ENCODE data around the gene RPL7L1.

Gene RPL7L1

GRCh38 chr6:42879372-42880239, at the start of gene RPL7L1:
TSS of gene RPL7L1 (plus strand) at chr6:42879616. CDS start at chr6:42879911, 295 bp downstream.
- Histone ChIP-seq H3K36me3 (ENCODE audit: insufficient read depth, low read length) (peaks cover 35% of the 10 kb centered on the region), H3K4me1 (ENCODE audit: insufficient read depth, low read length) (peaks cover 43% of the 10 kb centered on the region), H3K27me3 (ENCODE audit: insufficient read depth, low read length, poor library complexity) (no peaks in the 10 kb centered on the region), H2AFZ (ENCODE audit: low read depth, low read length) (peak within 1 kb of the TSS; percentile 95), H3K4me3 (ENCODE audit: low read depth in 1 of 2, low read length in 2 of 2) (peak within 1 kb of the TSS; percentile 60 to 72), H3K4me2 (ENCODE audit: insufficient read depth, low read length) (peak within 1 kb of the TSS; percentile 70), H3K9ac (ENCODE audit: low read depth, low read length) (peak within 1 kb of the TSS; percentile 78), H3K27ac (ENCODE audit: low read length) (peak within 1 kb of the TSS; percentile 93), H3K79me2 (ENCODE audit: insufficient read depth, low read length) (peaks cover 52% of the 10 kb centered on the region), H3K9me3 (ENCODE audit: insufficient read depth, low read length, severe bottlenecking) (no peaks in the 10 kb centered on the region), H4K20me1 (ENCODE audit: insufficient read depth, low read length) (peaks cover 12% of the 10 kb centered on the region; the same call in 1 of the 2 replicates)
- DNase-seq (peak; percentile 88), ATAC-seq (ENCODE audit: insufficient read depth, low read depth) (peak; percentile 93)
- no peak for TF ChIP-seq EZH2 (IDR thresholded peaks at IDR 0.05; ENCODE audit: borderline replicate concordance, low read depth, low read length, severe bottlenecking)
- TF ChIP-seq, protein P1, sequence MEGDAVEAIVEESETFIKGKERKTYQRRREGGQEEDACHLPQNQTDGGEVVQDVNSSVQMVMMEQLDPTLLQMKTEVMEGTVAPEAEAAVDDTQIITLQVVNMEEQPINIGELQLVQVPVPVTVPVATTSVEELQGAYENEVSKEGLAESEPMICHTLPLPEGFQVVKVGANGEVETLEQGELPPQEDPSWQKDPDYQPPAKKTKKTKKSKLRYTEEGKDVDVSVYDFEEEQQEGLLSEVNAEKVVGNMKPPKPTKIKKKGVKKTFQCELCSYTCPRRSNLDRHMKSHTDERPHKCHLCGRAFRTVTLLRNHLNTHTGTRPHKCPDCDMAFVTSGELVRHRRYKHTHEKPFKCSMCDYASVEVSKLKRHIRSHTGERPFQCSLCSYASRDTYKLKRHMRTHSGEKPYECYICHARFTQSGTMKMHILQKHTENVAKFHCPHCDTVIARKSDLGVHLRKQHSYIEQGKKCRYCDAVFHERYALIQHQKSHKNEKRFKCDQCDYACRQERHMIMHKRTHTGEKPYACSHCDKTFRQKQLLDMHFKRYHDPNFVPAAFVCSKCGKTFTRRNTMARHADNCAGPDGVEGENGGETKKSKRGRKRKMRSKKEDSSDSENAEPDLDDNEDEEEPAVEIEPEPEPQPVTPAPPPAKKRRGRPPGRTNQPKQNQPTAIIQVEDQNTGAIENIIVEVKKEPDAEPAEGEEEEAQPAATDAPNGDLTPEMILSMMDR (IDR thresholded peaks at IDR 0.05; ENCODE audit: borderline replicate concordance, extremely low read depth, low read length, poor library complexity, severe bottlenecking), result peak; percentile 19

GRCh38 chr6:42831237-42831636, 48.2 kb upstream of the RPL7L1 start:
- peaks cover 44% of the 10 kb centered on the region for H3K36me3 ChIP-seq (ENCODE audit: insufficient read depth, low read length)
- no peak overlapping the region for H3K4me3 ChIP-seq (ENCODE audit: low read depth in 1 of 2, low read length in 2 of 2)
- no peak overlapping the region for H2AFZ ChIP-seq (ENCODE audit: low read depth, low read length)
- H3K9ac ChIP-seq (ENCODE audit: low read depth, low read length), result no peak overlapping the region
- H4K20me1 ChIP-seq (ENCODE audit: insufficient read depth, low read length), result no peaks in the 10 kb centered on the region
- DNase-seq (no peak), ATAC-seq (ENCODE audit: insufficient read depth, low read depth) (no peak)
- no peaks in the 10 kb centered on the region for H3K9me3 ChIP-seq (ENCODE audit: insufficient read depth, low read length, severe bottlenecking)
- no peak for TF ChIP-seq EZH2 (IDR thresholded peaks at IDR 0.05; ENCODE audit: borderline replicate concordance, low read depth, low read length, severe bottlenecking)
- TF ChIP-seq, protein P1 (IDR thresholded peaks at IDR 0.05; ENCODE audit: borderline replicate concordance, extremely low read depth, low read length, poor library complexity, severe bottlenecking), result no peak
- no peaks in the 10 kb centered on the region for H3K79me2 ChIP-seq (ENCODE audit: insufficient read depth, low read length)
- no peak overlapping the region for H3K27ac ChIP-seq (ENCODE audit: low read length)
- no peak overlapping the region for H3K4me2 ChIP-seq (ENCODE audit: insufficient read depth, low read length)
- no peaks in the 10 kb centered on the region for H3K4me1 ChIP-seq (ENCODE audit: insufficient read depth, low read length)
- H3K27me3 ChIP-seq (ENCODE audit: insufficient read depth, low read length, poor library complexity), result no peaks in the 10 kb centered on the region

DNA sequence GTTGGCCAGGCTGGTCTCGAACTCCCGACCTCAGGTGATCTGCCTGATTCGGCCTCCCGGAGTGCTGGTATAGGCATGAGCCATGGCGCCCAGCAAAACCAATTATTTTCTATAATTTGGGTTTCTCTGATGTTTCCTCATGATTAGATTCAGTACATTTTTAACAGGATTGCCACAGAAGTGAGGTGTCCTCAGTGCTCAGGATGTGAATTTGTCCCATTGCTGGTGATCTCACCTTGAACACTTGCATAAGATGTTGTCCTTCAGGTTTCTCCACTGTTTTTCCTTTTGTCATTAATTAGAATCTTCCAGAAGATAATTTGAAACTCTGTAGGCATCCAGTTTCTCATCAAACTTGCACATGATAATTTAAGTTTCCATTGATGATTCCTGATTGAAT, 45.4 kb upstream of the RPL7L1 start:
- no peak for TF ChIP-seq EZH2 (IDR thresholded peaks at IDR 0.05; ENCODE audit: borderline replicate concordance, low read depth, low read length, severe bottlenecking)
- TF ChIP-seq, protein P1 (IDR thresholded peaks at IDR 0.05; ENCODE audit: borderline replicate concordance, extremely low read depth, low read length, poor library complexity, severe bottlenecking), result no peak
- no peaks in the 10 kb centered on the region for H3K27me3 ChIP-seq (ENCODE audit: insufficient read depth, low read length, poor library complexity)
- no peak for ATAC-seq (ENCODE audit: insufficient read depth, low read depth)
- no peaks in the 10 kb centered on the region for H4K20me1 ChIP-seq (ENCODE audit: insufficient read depth, low read length)
- H3K4me3 ChIP-seq (ENCODE audit: low read depth in 1 of 2, low read length in 2 of 2), result no peak overlapping the region
- H3K4me2 ChIP-seq (ENCODE audit: insufficient read depth, low read length), result no peak overlapping the region
- H3K9me3 ChIP-seq (ENCODE audit: insufficient read depth, low read length, severe bottlenecking), result no peaks in the 10 kb centered on the region
- no peak for DNase-seq
- H3K9ac ChIP-seq (ENCODE audit: low read depth, low read length), result no peak overlapping the region
- no peak overlapping the region for H3K27ac ChIP-seq (ENCODE audit: low read length)
- H2AFZ ChIP-seq (ENCODE audit: low read depth, low read length), result no peak overlapping the region
- no peaks in the 10 kb centered on the region for H3K79me2 ChIP-seq (ENCODE audit: insufficient read depth, low read length)
- H3K36me3 ChIP-seq (ENCODE audit: insufficient read depth, low read length), result peaks cover 25% of the 10 kb centered on the region
- H3K4me1 ChIP-seq (ENCODE audit: insufficient read depth, low read length), result no peaks in the 10 kb centered on the region
